ENCODE data around the gene GLRA3.

DNA sequence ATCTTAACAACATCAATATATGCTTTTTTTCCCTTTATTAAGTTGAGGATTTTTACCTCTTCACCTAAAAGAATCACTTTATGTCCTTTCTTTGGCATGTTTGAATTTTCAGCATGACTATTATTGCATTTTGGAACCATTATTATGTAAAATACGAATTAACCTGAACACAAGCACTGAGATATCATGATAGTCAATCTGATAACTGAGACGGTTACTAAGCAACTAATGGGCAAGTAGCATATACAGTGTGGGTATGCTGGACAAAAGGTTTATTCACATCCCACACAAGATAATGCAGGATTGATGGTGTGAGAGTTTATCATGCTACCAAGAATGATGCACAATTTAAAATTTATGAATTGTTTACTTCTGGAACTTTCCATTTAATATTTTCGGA is 24.6 kb upstream of the GLRA3 start:
- TF ChIP-seq, protein P1, sequence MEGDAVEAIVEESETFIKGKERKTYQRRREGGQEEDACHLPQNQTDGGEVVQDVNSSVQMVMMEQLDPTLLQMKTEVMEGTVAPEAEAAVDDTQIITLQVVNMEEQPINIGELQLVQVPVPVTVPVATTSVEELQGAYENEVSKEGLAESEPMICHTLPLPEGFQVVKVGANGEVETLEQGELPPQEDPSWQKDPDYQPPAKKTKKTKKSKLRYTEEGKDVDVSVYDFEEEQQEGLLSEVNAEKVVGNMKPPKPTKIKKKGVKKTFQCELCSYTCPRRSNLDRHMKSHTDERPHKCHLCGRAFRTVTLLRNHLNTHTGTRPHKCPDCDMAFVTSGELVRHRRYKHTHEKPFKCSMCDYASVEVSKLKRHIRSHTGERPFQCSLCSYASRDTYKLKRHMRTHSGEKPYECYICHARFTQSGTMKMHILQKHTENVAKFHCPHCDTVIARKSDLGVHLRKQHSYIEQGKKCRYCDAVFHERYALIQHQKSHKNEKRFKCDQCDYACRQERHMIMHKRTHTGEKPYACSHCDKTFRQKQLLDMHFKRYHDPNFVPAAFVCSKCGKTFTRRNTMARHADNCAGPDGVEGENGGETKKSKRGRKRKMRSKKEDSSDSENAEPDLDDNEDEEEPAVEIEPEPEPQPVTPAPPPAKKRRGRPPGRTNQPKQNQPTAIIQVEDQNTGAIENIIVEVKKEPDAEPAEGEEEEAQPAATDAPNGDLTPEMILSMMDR (IDR thresholded peaks at IDR 0.05): no peak
- no peak for TF ChIP-seq POLR2A (IDR thresholded peaks at IDR 0.05)
